Activated CD4-positive, CD25-positive, alpha-beta regulatory T cell (primary cell): Measurements from ENCODE around the gene ZBTB44.

ENCODE experiments used
- DNase-seq, 4 experiments: peaks; one replicate each; lab custom pipeline; 2025; lab: John Stamatoyannopoulos, UW

ZBTB44 gene

DNA sequence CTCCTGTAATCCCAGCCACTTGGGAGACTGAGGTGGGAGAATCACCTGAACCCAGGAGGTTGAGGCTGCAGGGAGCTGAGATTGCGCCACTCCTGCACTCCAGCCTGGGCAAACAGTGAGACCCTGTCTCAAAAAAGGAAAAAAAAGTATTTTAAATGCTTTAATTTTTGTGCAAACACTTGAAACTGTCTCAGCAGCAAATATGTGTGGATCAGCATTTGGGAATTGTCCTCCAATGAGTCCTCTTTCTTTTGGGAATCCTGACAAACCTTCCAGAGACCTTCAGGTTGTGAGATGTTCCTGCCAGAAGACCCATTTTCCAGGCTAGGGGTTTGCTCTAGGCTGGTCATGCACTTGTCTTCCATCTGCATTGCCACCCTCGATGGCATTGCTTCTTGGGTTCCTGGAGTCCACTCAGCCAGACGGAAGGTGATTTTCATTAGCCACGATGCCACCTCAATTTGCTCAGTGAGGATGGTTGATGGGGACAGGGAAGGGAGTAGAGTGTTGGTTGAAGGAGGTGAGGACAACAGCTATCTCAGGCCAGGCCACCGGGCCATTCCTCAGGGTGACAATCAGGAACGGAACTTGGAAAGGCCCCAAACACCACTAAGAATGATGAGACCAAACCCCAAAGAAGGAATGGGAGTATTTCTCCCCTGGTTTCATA lies 99.7 kb downstream of the ZBTB44 start:
- DNase-seq = no peak

DNA sequence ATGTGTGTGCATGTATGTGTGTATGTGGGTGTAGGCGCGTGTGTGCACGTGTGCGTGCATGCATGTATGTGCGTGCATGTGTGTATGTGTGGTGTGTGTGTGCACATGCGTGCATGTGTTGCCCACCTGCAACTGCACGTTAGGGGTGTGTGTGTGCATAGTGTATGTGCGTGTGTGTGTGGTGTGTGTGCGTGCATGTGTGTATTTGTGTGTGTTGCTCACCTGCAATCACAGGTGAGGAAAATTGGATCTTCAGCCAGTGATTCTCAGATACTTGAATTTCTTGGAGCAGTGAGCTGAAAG lies 100.8 kb downstream of the ZBTB44 start:
- no peak for DNase-seq

DNA sequence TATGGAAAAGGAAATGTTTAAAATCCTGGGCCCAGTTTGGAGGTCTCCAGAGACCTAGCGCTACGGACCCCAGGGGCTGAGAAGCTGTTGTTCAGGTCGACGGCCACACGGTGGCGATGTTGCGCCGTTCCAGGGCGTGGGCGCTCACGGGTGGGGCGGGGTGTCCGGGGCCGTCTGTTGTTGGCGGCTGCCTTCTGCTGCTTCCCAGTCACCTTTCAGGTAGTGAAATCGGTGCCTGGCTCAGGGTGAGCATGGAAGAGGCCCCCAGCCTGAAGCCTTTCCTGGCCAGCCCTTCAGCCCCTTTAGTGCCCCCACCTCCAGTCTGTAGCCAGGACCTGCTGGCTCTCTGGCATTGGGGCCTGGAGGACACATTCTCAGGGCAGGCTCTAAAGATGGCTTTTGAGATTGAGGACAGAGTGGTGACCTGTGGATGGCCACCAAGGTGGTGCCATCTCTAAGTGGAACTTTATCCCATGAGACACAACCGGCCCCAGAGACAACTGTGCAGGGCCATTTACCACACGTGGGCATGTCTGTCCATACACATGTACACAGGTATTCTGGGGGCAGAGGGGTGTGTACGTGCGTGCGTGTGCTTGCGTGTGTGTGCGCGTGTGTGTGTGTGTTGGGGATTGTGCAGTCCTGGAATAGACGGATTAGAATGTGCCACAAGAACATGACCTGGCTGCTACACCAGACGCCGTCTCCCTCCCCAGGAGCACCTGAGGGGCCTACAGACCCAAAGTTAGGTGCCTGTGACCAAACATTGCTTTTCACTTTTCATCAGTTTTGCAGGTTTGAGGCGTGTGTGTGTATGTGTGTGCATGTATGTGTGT lies 101.4 kb downstream of the ZBTB44 start:
- peak; percentile 45 to 58 (median 52) for DNase-seq

DNA sequence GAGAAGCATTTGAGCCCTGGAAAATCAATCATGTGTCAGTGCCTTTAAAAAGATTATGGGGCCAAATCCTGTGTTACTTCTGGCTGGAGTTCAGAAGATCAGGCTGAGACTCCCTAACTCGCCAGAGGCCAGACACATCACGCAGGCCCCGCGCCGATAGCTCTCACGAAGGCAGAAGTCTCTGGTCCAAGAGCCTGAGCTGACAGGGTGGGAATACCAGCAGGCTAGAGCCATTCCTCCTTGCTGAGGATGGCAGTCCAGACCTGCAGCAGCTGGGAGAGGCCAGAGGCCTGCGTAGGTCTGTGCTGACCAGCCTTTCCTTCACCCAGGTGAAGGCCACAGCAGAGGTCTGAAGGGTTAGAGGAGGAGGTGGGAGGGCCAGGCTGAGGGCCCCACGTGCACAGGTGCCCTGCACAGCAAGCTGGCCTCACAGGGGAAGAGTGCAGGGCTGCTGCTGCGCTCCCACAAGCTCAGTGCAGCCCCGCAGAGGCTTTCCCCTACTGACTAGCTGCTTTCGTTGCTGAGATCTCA lies 102.2 kb downstream of the ZBTB44 start:
- no peak for DNase-seq

DNA sequence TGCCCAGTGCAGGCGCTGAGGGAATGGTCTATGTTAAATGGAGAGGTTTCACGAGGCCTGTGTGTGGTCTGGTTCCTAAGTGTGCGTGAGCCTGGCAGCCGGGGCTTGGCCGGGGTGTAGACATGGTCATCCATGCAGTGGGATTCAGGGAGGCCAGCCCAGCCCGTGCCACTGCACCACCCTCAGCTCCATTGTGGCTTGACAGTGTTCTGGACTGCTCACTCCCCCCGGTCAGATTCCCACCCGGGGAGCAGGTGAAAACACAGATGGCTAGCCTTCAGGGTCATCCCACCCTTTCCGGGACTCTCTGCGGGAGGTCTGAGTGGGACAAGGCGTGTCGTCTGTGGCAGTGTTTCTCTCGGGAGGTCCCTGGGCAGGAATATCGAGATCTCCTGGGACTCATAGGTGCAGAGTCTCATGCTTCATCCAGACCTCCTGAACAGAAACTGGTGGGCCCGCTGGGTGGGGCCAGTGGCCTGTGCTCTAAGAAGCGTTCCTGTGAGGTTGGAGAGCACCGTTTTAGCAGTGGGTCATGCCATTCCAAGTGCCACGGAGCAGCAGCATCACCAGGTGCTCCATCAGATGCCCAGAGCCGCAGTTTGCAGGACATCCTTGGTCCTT lies 102.8 kb downstream of the ZBTB44 start:
- DNase-seq = no peak

DNA sequence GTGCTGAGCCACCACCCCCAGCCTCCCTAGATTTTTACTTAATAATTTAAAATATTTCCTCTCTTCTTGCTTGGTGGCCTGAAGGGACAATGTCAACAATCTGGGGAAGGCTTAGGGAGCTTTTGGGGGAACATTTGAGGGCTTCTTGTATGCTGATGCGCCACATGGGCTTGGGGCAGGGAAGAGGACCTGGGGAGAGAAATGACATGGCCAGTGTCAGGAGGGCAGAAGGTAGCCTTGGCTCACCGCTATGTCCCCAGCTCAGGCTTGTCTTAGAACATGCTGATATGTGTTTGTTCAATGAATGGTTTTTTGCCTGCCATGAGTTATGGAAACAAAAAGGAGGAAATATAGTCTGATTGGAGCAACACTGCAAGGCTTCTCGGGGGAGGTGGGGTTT lies 103.6 kb downstream of the ZBTB44 start:
- no peak for DNase-seq

DNA sequence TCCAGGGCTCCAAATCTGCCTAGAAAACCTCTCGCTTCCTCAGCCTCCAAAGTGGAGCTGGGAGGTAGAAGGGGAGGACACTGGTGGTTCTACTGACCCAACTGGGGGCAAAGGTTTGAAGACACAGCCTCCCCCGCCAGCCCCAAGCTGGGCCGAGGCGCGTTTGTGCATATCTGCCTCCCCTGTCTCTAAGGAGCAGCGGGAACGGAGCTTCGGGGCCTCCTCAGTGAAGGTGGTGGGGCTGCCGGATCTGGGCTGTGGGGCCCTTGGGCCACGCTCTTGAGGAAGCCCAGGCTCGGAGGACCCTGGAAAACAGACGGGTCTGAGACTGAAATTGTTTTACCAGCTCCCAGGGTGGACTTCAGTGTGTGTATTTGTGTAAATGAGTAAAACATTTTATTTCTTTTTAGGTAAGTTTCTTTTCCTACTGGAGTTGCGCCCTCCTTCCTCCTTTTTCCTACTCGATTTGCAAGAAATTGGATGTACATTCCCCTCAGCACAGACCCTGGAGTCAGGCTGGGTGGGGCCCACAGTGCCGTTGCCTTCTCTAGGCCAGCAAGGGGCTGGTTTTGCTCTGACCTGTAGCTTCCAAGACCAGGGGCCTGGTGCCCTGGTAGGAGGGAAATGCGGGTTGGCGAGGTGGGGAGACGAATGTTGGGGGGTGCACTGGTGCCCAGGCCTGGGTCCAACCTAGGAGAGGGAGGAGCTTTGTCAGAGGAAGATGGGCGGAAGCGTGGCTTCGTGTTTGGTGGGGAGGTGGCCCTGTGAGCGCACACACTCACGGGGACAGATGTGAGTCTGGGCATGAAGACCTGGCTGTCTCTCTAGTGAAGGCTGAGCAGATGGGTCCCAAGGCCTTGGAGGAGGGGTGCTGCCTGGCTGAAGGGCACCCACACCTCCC lies 104.5 kb downstream of the ZBTB44 start:
- DNase-seq = no peak

DNA sequence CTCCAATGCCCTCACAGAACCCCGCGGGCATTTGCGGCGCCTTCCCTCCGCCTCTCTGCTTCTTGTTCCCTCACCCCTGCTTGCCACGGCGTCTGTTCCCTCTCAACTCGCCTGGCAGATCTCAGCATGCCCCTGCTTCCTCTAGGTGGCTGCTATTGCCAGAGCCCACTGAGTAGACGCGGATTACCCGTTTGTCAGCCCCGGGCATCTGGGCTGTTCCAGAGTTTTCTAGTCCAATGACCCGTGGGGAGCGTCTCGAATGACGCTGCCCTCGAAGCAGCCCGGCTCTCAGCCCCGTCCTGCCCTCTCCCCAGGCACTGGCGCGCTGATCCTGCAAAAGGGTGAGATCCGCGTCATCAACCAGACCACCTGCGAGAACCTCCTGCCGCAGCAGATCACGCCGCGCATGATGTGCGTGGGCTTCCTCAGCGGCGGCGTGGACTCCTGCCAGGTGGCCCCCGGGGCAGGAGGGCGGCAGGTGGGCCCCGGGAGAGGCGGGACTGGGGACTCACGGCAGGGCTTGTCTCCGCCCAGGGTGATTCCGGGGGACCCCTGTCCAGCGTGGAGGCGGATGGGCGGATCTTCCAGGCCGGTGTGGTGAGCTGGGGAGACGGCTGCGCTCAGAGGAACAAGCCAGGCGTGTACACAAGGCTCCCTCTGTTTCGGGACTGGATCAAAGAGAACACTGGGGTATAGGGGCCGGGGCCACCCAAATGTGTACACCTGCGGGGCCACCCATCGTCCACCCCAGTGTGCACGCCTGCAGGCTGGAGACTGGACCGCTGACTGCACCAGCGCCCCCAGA lies 105.4 kb downstream of the ZBTB44 start:
- no peak for DNase-seq

DNA sequence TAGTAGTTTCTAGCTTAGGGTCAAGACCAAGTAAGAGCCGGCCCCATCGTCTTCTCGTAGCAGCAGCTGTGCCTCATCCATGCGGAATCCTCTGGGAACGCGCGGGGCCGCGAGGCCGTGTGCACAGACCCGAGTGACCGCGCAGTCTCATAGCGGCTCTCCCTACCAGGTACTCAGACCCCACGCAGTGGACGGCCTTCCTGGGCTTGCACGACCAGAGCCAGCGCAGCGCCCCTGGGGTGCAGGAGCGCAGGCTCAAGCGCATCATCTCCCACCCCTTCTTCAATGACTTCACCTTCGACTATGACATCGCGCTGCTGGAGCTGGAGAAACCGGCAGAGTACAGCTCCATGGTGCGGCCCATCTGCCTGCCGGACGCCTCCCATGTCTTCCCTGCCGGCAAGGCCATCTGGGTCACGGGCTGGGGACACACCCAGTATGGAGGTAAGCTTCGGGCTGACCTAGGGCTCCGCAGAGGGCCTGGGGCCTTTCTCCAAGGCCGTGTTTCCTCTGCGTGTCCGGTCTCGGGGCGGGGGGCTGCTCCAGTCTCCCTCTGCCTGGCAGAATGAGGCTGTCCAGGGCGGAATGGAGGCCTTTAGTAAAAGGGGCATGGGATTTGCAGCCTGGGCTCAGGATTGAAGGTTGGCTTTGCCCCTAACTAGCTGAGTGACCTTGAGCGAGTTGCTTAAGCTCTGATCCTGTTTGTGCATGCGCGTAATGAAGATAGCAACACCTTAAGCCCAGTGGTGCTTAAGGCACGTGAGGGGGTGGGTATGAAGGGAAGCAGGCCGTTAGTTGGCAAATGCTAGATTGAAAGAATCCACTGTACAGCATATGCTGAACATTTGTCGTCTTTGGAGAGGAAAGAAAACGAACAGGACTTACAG lies 106.2 kb downstream of the ZBTB44 start:
- DNase-seq = no peak

DNA sequence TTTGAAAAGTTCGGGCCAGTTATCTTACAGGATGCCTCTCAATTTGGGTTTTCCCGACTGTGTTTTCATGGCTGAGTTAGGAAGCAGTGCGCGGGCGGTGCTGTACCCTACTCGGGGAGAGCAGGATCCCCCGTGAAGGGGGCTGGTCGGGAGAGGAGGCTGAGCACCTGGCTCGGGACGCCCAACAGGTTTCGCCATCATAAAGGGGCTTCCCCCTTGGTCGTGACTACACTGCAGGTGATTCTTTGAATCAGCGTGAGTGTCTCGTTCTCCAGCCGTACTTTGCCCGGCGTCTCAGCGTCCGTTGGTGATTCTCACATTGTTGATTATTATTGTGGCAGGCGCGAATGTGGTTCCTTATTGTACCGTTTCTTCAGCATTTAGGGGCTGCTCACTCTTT lies 108.6 kb downstream of the ZBTB44 start:
- no peak for DNase-seq

DNA sequence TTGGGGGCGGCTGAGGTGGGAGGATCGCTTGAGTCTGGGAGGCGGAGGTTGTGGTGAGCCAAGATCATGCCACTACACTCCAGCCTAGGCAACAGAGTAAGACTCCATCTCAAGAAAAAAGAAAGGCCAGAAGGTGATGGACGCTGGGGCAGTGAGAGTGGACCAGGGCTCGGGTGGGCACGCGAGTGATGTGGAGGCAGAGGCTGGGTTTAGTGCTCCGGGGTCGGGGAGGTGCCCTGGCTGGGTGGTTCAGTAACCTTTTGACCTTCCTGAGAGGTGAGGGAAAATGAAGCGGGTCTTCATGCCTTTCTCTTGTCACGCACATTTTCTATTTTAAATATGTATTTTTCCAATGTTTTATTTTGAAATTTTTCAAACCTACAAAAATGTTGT lies 110.0 kb downstream of the ZBTB44 start:
- no peak for DNase-seq

DNA sequence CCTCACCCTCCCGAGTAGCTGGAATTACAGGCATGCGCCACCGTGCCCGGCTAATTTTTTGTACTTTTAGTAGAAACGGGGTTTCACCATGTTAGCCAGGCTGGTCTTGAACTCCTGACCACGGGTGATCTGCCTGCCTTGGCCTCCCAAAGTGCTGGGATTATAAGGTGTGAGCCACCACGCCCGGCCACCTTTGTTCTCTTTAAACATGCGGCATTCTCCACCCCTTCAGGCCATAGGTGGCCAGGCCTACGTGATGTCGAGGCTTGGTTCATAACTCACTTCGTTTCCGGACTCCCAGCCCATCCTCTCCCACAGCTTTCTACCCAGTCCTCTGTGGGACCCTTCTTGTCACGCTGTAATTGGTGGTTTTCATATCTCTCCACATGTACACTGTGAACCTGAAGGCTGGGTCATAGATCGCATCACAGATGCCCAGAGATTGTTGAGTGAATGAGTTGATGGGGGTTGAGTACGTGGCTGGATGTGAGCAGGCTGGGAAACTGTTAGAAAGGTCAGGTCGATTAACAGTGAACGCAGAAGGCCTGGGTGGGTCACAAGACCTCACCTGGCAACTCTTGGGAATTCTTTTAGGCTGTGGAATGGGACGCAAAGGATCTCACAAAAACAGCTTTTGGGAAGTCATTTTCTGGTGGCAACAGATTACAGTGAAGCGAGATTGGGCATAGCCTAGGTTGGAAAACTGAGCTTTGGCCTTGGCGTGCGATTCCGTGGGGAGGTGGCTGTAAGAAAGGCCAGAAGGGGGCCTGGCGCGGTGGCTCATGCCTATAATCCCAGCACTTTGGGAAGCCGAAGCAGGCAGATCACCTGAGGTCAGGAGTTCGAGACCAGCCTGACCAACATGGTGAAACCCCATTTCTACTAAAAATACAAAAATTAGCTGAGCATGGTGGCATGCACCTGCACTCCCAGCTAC lies 110.7 kb downstream of the ZBTB44 start:
- no peak for DNase-seq

DNA sequence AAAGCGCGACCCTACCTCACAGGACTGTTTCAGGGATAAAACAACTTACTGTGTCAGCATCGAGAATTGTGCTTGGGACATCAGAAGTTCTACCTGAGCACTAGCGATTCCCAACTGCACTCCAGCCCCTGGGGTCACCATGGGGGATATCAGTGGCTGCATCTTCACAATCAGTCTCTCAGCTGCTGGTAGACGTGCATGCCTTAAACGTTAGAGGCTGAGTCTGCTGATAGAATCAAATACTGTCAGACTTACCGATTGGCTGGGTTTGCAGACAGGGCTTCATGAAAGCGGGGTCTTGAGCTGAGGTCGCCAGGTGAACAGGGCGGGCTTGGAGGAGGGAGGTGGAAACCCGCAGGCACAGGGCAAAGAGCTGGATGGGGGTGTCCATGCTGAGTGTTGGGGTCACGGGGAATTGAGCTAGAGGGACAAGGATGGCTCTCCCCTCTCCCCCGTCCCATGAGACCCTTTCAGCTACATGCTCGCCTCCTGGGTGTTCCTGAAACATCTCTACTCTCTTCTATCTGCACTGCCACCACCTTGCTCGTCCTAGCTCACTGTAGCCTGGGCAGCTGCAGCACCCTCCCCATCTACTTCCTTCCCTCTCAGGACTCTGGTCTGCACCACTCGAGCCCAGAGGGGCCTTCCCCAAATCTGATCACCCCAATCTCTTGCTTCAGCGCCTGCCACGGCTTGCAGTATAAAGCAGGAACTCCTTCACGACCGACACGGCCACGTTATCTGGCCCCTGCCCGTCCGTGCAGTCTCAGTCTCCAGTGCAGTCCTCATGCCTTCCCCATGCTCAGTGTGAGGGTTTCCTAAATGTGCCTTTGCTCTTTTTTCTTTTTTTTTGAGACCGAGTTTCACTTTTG lies 111.7 kb downstream of the ZBTB44 start:
- no peak for DNase-seq

DNA sequence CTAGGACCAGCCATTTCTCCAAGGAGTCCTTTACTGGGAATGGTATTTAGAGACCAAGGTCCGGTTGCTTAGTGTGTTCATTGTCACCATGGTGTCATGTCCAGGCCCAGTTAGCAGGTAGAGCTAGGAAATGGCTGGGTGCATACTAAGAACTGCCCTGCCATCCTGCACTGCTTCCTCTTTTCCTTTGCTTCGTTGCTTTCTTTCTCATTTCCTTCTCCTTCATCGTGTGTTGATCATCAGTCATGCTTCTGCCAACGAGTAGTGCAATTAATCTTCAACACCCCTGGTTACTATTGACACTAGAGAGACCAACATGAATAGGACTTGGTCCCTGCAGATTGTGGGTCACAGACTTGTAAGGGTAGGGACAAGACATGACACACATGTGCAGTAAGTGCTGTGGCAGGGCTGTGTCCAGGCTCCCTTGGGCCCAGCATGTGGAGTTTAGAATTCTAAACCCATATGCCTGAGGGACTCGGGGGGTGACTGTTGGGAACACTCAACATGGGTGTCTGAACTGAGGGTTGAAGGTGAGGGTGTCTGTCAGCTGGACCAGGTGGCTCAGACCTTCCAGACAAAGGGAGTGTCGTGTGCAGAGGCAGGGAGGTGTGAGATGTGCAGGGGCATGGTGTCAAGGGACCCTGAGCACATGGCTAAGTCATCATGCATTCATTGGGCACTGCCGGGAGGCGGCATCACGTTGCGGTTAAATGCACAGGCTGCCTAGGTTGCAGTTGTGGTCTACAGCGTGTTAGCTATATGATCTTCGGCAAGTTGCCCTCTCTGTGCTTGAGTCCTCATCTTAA lies 112.5 kb downstream of the ZBTB44 start:
- no peak for DNase-seq

DNA sequence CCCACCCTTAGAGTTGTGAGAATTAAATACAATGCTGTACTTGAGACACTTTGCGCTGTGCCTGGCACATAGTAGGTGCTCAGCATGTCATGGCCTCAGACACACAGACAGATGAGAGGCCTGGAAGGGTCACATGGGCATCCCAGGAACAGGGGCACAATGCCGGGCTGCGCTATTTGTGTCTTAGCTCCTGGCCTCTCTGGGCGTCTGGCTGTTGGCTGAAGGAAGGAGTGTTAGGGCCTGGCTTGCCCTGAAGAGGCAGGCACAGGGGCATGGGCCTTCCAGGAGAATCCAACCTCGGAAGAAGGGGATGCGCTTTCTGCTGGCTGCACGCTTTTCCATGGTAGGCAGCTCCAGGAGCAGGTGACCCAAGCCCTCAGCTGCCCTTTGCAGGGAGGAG lies 113.7 kb downstream of the ZBTB44 start:
- DNase-seq = no peak

DNA sequence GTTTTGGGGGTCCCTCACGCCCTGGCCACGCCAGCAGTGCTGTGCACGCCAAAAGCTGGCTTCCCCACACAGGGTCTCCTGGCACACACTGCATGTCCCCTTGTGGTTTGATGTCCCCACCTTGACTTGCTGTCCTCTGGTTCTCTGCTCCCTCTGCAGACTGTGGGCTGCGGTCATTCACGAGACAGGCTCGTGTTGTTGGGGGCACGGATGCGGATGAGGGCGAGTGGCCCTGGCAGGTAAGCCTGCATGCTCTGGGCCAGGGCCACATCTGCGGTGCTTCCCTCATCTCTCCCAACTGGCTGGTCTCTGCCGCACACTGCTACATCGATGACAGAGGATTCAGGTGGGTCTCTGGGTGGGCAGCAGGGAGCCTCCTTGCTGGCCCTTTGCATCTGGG lies 114.9 kb downstream of the ZBTB44 start:
- no peak for DNase-seq

DNA sequence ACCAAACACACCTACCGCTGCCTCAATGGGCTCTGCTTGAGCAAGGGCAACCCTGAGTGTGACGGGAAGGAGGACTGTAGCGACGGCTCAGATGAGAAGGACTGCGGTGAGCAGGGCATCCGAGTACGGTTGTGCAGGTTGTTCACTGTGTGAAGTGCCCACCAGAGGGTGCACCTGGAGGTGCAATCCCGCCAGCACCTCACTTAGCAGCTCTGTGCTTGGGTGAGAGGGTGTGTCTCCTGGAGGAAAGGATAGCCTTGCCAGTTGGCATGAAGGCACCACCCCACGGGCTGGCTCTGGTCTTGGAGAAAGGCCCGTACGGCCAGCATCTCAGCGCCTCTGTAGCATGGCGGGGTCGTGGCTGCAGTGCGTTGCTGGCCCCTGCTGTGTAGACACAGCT lies 115.8 kb downstream of the ZBTB44 start:
- no peak for DNase-seq
